ENCODE measurements around the gene NCKAP5. TPM values are rescaled to one million over a fixed set of nuclear protein-coding genes. Genes with fewer than 3 reads are reported as not detected.

The NCKAP5 gene
- total RNA-seq, 2 experiments from 2014 or later: not detected

- H3K27ac Mint-ChIP-seq: no peak overlapping the region
- no peaks in the 10 kb centered on the region for H3K9me3 Mint-ChIP-seq
- intact Hi-C loops (cut with micrococcal nuclease): no loop called here
- H3K36me3 Mint-ChIP-seq (ENCODE audit: low read depth): no peaks in the 10 kb centered on the region
- no peak for DNase-seq
- H3K4me1 Mint-ChIP-seq (ENCODE audit: low read depth): no peaks in the 10 kb centered on the region
- H3K4me3 Mint-ChIP-seq: no peak overlapping the region
- ATAC-seq: no peak
- POLR2A ChIA-PET: no interaction called here
- TF ChIP-seq CTCF (IDR thresholded peaks at IDR 0.05): no peak
- H3K27me3 Mint-ChIP-seq: peaks cover 3% of the 10 kb centered on the region
- CTCF ChIA-PET: no interaction called here
Measured at GRCh38 chr2:132656266-132656975, 911.8 kb downstream of the NCKAP5 start.

- Mint-ChIP-seq H3K27ac (no peak overlapping the region), H3K9me3 (no peaks in the 10 kb centered on the region), H3K4me3 (no peak overlapping the region), H3K36me3 (ENCODE audit: low read depth) (no peaks in the 10 kb centered on the region), H3K27me3 (peaks cover 1% of the 10 kb centered on the region), H3K4me1 (ENCODE audit: low read depth) (no peaks in the 10 kb centered on the region)
- ATAC-seq (no peak), DNase-seq (no peak)
- CTCF ChIA-PET: no interaction called here
- intact Hi-C loops (cut with micrococcal nuclease): no loop called here
- POLR2A ChIA-PET: no interaction called here
- no peak for TF ChIP-seq CTCF (IDR thresholded peaks at IDR 0.05)
Measured at GRCh38 chr2:132654968-132655367, 913.3 kb downstream of the NCKAP5 start.

GRCh38 chr2:132654335-132654734 lies 913.9 kb downstream of the NCKAP5 start:
- ChIA-PET CTCF (no interaction called here), POLR2A (no interaction called here)
- intact Hi-C loops (cut with micrococcal nuclease): no loop called here
- Mint-ChIP-seq H3K9me3 (no peaks in the 10 kb centered on the region), H3K4me1 (ENCODE audit: low read depth) (no peaks in the 10 kb centered on the region), H3K4me3 (no peak overlapping the region), H3K27me3 (peaks cover 1% of the 10 kb centered on the region), H3K36me3 (ENCODE audit: low read depth) (no peaks in the 10 kb centered on the region), H3K27ac (no peak overlapping the region)
- no peak for ATAC-seq
- no peak for TF ChIP-seq CTCF (IDR thresholded peaks at IDR 0.05)
- DNase-seq: no peak

GRCh38 chr2:132652474-132652873 lies 915.8 kb downstream of the NCKAP5 start:
- Mint-ChIP-seq H3K27ac (no peak overlapping the region), H3K4me3 (no peak overlapping the region), H3K36me3 (ENCODE audit: low read depth) (no peaks in the 10 kb centered on the region), H3K4me1 (ENCODE audit: low read depth) (no peaks in the 10 kb centered on the region), H3K9me3 (no peaks in the 10 kb centered on the region), H3K27me3 (peaks cover 2% of the 10 kb centered on the region)
- TF ChIP-seq CTCF (IDR thresholded peaks at IDR 0.05): no peak
- ChIA-PET POLR2A (no interaction called here), CTCF (interaction anchor here (1.2 kb wide), 1 partner anchor 1192 kb away, joined by 3 read pairs; no protein-coding TSS in a partner anchor)
- DNase-seq (no peak), ATAC-seq (no peak)
- intact Hi-C loops (cut with micrococcal nuclease): no loop called here

- H3K4me3 Mint-ChIP-seq: no peak overlapping the region
- intact Hi-C loops (cut with micrococcal nuclease): no loop called here
- H3K9me3 Mint-ChIP-seq: no peaks in the 10 kb centered on the region
- DNase-seq (no peak), ATAC-seq (no peak)
- POLR2A ChIA-PET: no interaction called here
- no peaks in the 10 kb centered on the region for H3K4me1 Mint-ChIP-seq (ENCODE audit: low read depth)
- H3K27ac Mint-ChIP-seq: no peak overlapping the region
- peaks cover 2% of the 10 kb centered on the region for H3K27me3 Mint-ChIP-seq
- CTCF ChIA-PET: interaction anchor here (1.2 kb wide), 1 partner anchor 1193 kb away, joined by 3 read pairs; no protein-coding TSS in a partner anchor
- no peaks in the 10 kb centered on the region for H3K36me3 Mint-ChIP-seq (ENCODE audit: low read depth)
- no peak for TF ChIP-seq CTCF (IDR thresholded peaks at IDR 0.05)
Measured at GRCh38 chr2:132651115-132652045, 916.9 kb downstream of the NCKAP5 start.
